H1 (cell line): ENCODE data around the gene PSMB4. TPM values are rescaled to one million over a fixed set of nuclear protein-coding genes. Genes with fewer than 3 reads are reported as not detected.

Source experiments
- CTCF ChIA-PET: fragments of 300-600 bp; sonication (Branson Sonifier 250); formaldehyde crosslinking; loops from one replicate; lab custom pipeline; 2021; ENCODE audit not compliant: partially characterized antibody; lab: Charles Lee
- POLR2A ChIA-PET: fragments of 300-600 bp; sonication (Branson Sonifier 250); formaldehyde crosslinking; loops from one replicate; lab custom pipeline; 2021; ENCODE audit warnings: inconsistent platforms; ENCODE audit not compliant: partially characterized antibody; lab: Charles Lee
- DNase-seq, 2 experiments: peaks; one replicate each; pipeline versions ENCODE4 v3.0.0 to v3.0.0-alpha.2; 2010 to 2022; ENCODE audit warnings: low spot score in 2 of 2, low read depth in 1 of 2, mixed read lengths in 1 of 2
- FAIRE-seq: peaks from 2 replicates; lab custom pipeline; 2011; peaks lifted over from hg19 to GRCh38; lab: Jason Lieb, UNC
- H2AFZ ChIP-seq: 2 replicates; pipeline ENCODE4 v1.8.1; 2012; ENCODE audit warnings: low read length, inconsistent platforms
- H2AK5ac ChIP-seq: 2 replicates; pipeline ENCODE4 v1.6.1; 2013; ENCODE audit warnings: low read depth, low read length
- H2BK120ac ChIP-seq: replicated peaks from 2 replicates; pipeline ENCODE3; 2013; ENCODE audit warnings: low read depth, low read length, inconsistent platforms
- H2BK12ac ChIP-seq: 2 replicates; pipeline ENCODE4 v1.6.1; 2013; ENCODE audit warnings: low read depth, low read length
- H2BK15ac ChIP-seq: 2 replicates; pipeline ENCODE4 v1.6.1; 2013; ENCODE audit warnings: low read length
- H2BK20ac ChIP-seq: 2 replicates; pipeline ENCODE4 v1.6.1; 2013; ENCODE audit warnings: low read length
- H2BK5ac ChIP-seq: 2 replicates; pipeline ENCODE4 v1.6.1; 2013; ENCODE audit warnings: low read depth, low read length
- H3K14ac ChIP-seq: 2 replicates; pipeline ENCODE4 v1.6.1; 2013; ENCODE audit warnings: inconsistent platforms; ENCODE audit not compliant: insufficient read length
- H3K18ac ChIP-seq: 2 replicates; pipeline ENCODE4 v1.6.1; 2013; ENCODE audit warnings: low read length; ENCODE audit errors: extremely low read depth
- H3K23ac ChIP-seq: 2 replicates; pipeline ENCODE4 v1.6.1; 2013; ENCODE audit warnings: inconsistent platforms; ENCODE audit not compliant: insufficient read length
- H3K23me2 ChIP-seq: 2 replicates; pipeline ENCODE4 v1.6.1; 2013; ENCODE audit warnings: low read depth, low read length
- H3K27ac ChIP-seq: 2 replicates; pipeline ENCODE4 v1.6.1; 2011; ENCODE audit warnings: low read depth, low read length, inconsistent platforms
- H3K27me3 ChIP-seq, 4 experiments: replicated peaks in 1 of 4; 1 replicate in 1 of 4; 2 replicates in 3 of 4; pipeline versions ENCODE4 v1.6.1 to v1.8.1; 2011 to 2013; ENCODE audit warnings: low read length in 3 of 4, mild to moderate bottlenecking in 3 of 4, inconsistent platforms in 2 of 4, mixed read lengths in 2 of 4, moderate library complexity in 1 of 4; ENCODE audit not compliant: control insufficient read depth in 3 of 4, insufficient read depth in 3 of 4; ENCODE audit errors: extremely low read depth in 1 of 4
- H3K36me3 ChIP-seq, 4 experiments: 2 replicates each; pipeline versions ENCODE4 v1.6.1 to v1.8.1; 2011 to 2013; ENCODE audit warnings: mild to moderate bottlenecking in 4 of 4, low read length in 3 of 4, moderate library complexity in 2 of 4, control low read depth in 1 of 4, inconsistent platforms in 1 of 4; ENCODE audit not compliant: insufficient read depth in 4 of 4, control insufficient read depth in 2 of 4
- H3K4ac ChIP-seq: replicated peaks from 2 replicates; pipeline ENCODE3; 2013; ENCODE audit warnings: low read length, low read depth, mixed read lengths, inconsistent platforms; ENCODE audit not compliant: insufficient read length
- H3K4me1 ChIP-seq, 4 experiments: replicated peaks in 1 of 4; 1 replicate in 1 of 4; 2 replicates in 3 of 4; pipeline versions ENCODE4 v1.6.1 to v1.8.1; 2011 to 2013; ENCODE audit warnings: low read length in 3 of 4, inconsistent platforms in 2 of 4, mixed read lengths in 1 of 4; ENCODE audit not compliant: insufficient read depth in 4 of 4, control insufficient read depth in 3 of 4
- H3K4me2 ChIP-seq, 2 experiments: 2 replicates each; pipeline versions ENCODE4 v1.6.1 to v1.8.1; 2011 to 2013; ENCODE audit warnings: low read depth in 2 of 2, low read length in 2 of 2, control low read depth in 1 of 2, inconsistent platforms in 1 of 2, mild to moderate bottlenecking in 1 of 2; ENCODE audit not compliant: insufficient read depth in 1 of 2
- H3K4me3 ChIP-seq, 4 experiments: fragments of 200-600, 300-600 bp in 1 of 4; sonication (generic), shearing (Covaris generic), sonication (Bioruptor Twin) in 1 of 4; 2 replicates each; pipeline versions ENCODE4 v1.5.1 to v1.8.1; 2011 to 2016; ENCODE audit warnings: low read length in 4 of 4, low read depth in 3 of 4, control low read depth in 2 of 4, inconsistent platforms in 2 of 4, mild to moderate bottlenecking in 2 of 4, mixed read lengths in 1 of 4, moderate library complexity in 1 of 4; ENCODE audit not compliant: insufficient read depth in 2 of 4; ENCODE audit errors: extremely low read depth in 1 of 4
- H3K56ac ChIP-seq: replicated peaks from 2 replicates; pipeline ENCODE3; 2013; ENCODE audit warnings: low read depth, mild to moderate bottlenecking, mixed read lengths, low read length, inconsistent platforms; ENCODE audit not compliant: insufficient read length
- H3K79me1 ChIP-seq: 2 replicates; pipeline ENCODE4 v1.6.1; 2013; ENCODE audit warnings: low read depth, low read length, control low read depth
- H3K79me2 ChIP-seq, 2 experiments: 2 replicates each; pipeline versions ENCODE4 v1.6.1 to v1.8.1; 2012 to 2013; ENCODE audit warnings: low read length in 2 of 2, mild to moderate bottlenecking in 2 of 2, inconsistent platforms in 1 of 2; ENCODE audit not compliant: insufficient read depth in 2 of 2, control insufficient read depth in 1 of 2
- H3K9ac ChIP-seq, 4 experiments: replicated peaks in 1 of 4; 1 replicate in 1 of 4; 2 replicates in 3 of 4; pipeline versions ENCODE4 v1.6.1 to v1.8.1; 2011 to 2013; ENCODE audit warnings: low read depth in 3 of 4, low read length in 3 of 4, control low read depth in 2 of 4, mild to moderate bottlenecking in 2 of 4, moderate library complexity in 2 of 4, inconsistent platforms in 1 of 4; ENCODE audit errors: extremely low read depth in 1 of 4
- H3K9me3 ChIP-seq, 2 experiments: 2 replicates each; pipeline versions ENCODE4 v1.6.1 to v1.8.1; 2012 to 2013; ENCODE audit warnings: mild to moderate bottlenecking in 2 of 2, moderate library complexity in 2 of 2, control low read depth in 1 of 2, inconsistent platforms in 1 of 2, low read depth in 1 of 2, low read length in 1 of 2, mixed read lengths in 1 of 2; ENCODE audit not compliant: insufficient read depth in 2 of 2
- H4K20me1 ChIP-seq, 2 experiments: replicated peaks in 1 of 2; 2 replicates each; pipeline versions ENCODE3 to v1.8.1; 2011 to 2013; ENCODE audit warnings: inconsistent platforms in 2 of 2, low read length in 2 of 2, mild to moderate bottlenecking in 1 of 2; ENCODE audit not compliant: insufficient read depth in 2 of 2, control insufficient read depth in 1 of 2
- H4K5ac ChIP-seq: 2 replicates; pipeline ENCODE4 v1.6.1; 2013; ENCODE audit warnings: low read length, low read depth, mixed read lengths, inconsistent platforms; ENCODE audit not compliant: insufficient read length
- H4K8ac ChIP-seq: 2 replicates; pipeline ENCODE4 v1.8.0; 2013; ENCODE audit warnings: mild to moderate bottlenecking, moderate library complexity, low read length, inconsistent platforms; ENCODE audit not compliant: insufficient read depth; ENCODE audit errors: extremely low read depth
- H4K91ac ChIP-seq: replicated peaks from 2 replicates; pipeline ENCODE3; 2013; ENCODE audit warnings: low read length, mixed read lengths, inconsistent platforms; ENCODE audit not compliant: insufficient read length
- BRCA1 ChIP-seq: IDR thresholded peaks from 2 replicates; pipeline ENCODE4 v1.6.1; 2012; ENCODE audit warnings: low read depth, low read length, improper control_type of control experiment
- CBX8 ChIP-seq: fragments of 300-800, 300-1000 bp; sonication (generic); IDR thresholded peaks from 2 replicates; pipeline ENCODE4 v1.7.1; 2016; ENCODE audit warnings: low read depth, low read length, borderline replicate concordance
- CEBPB ChIP-seq: IDR thresholded peaks from 2 replicates; pipeline ENCODE4 v1.6.1; 2012; ENCODE audit warnings: low read depth, low read length
- CHD1 ChIP-seq: IDR thresholded peaks from 2 replicates; pipeline ENCODE4 v1.6.1; 2012; ENCODE audit warnings: low read depth, low read length, improper control_type of control experiment
- E2F6 ChIP-seq: IDR thresholded peaks from 2 replicates; pipeline ENCODE4 v1.6.1; 2012; ENCODE audit warnings: inconsistent platforms
- EZH2 ChIP-seq: fragments of 200-600 bp; sonication (generic); IDR thresholded peaks from 2 replicates; pipeline ENCODE4 v1.7.1; 2012; ENCODE audit warnings: low read depth, mild to moderate bottlenecking, moderate library complexity, low read length, inconsistent platforms; ENCODE audit not compliant: severe bottlenecking
- HDAC6 ChIP-seq: IDR thresholded peaks from one replicate; pipeline ENCODE4 v1.7.1; 2012; ENCODE audit warnings: low read depth, mild to moderate bottlenecking, inconsistent platforms, low read length, moderate library complexity
- KDM1A ChIP-seq: fragments of 200-600, 300-600 bp; sonication (generic); IDR thresholded peaks from 2 replicates; pipeline ENCODE4 v1.7.1; 2016; ENCODE audit warnings: mild to moderate bottlenecking, low read length, borderline replicate concordance
- NANOG ChIP-seq: IDR thresholded peaks from 2 replicates; pipeline ENCODE4 v1.6.1; 2011; ENCODE audit warnings: low read length, low read depth, mild to moderate bottlenecking, inconsistent platforms; ENCODE audit not compliant: insufficient read depth, poor library complexity, severe bottlenecking
- RXRA ChIP-seq: IDR thresholded peaks from 2 replicates; pipeline ENCODE4 v1.6.1; 2011; ENCODE audit warnings: low read depth, mild to moderate bottlenecking, low read length, moderate library complexity; ENCODE audit not compliant: insufficient read depth
- SRF ChIP-seq: IDR thresholded peaks from 2 replicates; pipeline ENCODE4 v1.6.1; 2011; ENCODE audit warnings: mild to moderate bottlenecking, low read depth, low read length, moderate library complexity
- SUZ12 ChIP-seq: fragments of 200-600 bp; sonication (generic); IDR thresholded peaks from 2 replicates; pipeline ENCODE4 v1.6.1; 2012; ENCODE audit warnings: mild to moderate bottlenecking, inconsistent platforms, low read length, moderate library complexity, mixed read lengths
- WGBS, 2 experiments: shearing (Covaris generic) in 1 of 2; methylation state at CpG; one replicate each; pipeline versions ENCODE4 v1.1.6 to v1.1.7; 2013 to 2015; ENCODE audit warnings: low lambda C conversion rate in 2 of 2, mixed read lengths in 2 of 2, inconsistent platforms in 1 of 2, low coverage in 1 of 2, missing lambda C conversion rate in 1 of 2; ENCODE audit not compliant: insufficient replicate concordance in 2 of 2, insufficient coverage in 1 of 2, insufficient read length in 1 of 2; ENCODE audit errors: extremely low coverage in 1 of 2, missing lambda C conversion rate in 1 of 2; 5-methylcytosine and 5-hydroxymethylcytosine counted together
- polyA plus RNA-seq, 7 experiments: library from polyadenylated mRNA; depleted of rRNA in 3 of 7; stranded (reverse) in 5 of 7; unstranded in 2 of 7; fragments of >200 nt in 5 of 7; fragments of 200-250 nt in 2 of 7; gene quantifications; 1 replicate in 5 of 7; 2 replicates in 1 of 7; 4 replicates in 1 of 7; pipeline versions ENCODE4 v1.2.1 to v1.2.3, GENCODE V29; 2011 to 2013; ENCODE audit warnings: missing spikeins in 2 of 7, mixed read lengths in 2 of 7
- total RNA-seq: library from RNA; stranded (reverse); fragmentation: NEBNext Ultra II Directional; extraction: Animal tissue kit (Norgen Biotek cat#: 25700); gene quantifications from 2 replicates; pipeline ENCODE4 v1.2.1, GENCODE V29; 2021
- TF ChIP-seq, protein P1 (sequence below): IDR thresholded peaks from 2 replicates; pipeline ENCODE4 v1.6.1; 2011; ENCODE audit warnings: low read length, improper control_type of control experiment

PSMB4 gene
- total and polyA plus RNA-seq, 2 of the 8 experiments (the other 6 are each of a cell fraction or from before 2014, with no cell fraction given): 430 to 1,098 TPM

GRCh38 chr1:151411884-151412283 lies 12.5 kb downstream of the PSMB4 start:
- no peaks in the 10 kb centered on the region for H3K4me1 ChIP-seq
- no peak overlapping the region for H3K23ac ChIP-seq
- ChIA-PET CTCF (interaction anchor here (1.2 kb wide), 1 partner anchor 32 kb away, joined by 3 read pairs; no protein-coding TSS in a partner anchor), POLR2A (interaction anchor here (1.0 to 6.8 kb wide), 2 partner anchors 11 to 13 kb away, joined by 3 to 42 read pairs; partner anchors contain the start of gene PSMB4)
- H3K9ac ChIP-seq: no peak overlapping the region
- H3K56ac ChIP-seq: no peak overlapping the region
- H4K20me1 ChIP-seq: no peaks in the 10 kb centered on the region
- H2BK15ac ChIP-seq: no peak overlapping the region
- H3K4ac ChIP-seq: no peak overlapping the region
- no peak overlapping the region for H4K8ac ChIP-seq
- FAIRE-seq (no peak), DNase-seq (no peak)
- no peak overlapping the region for H2BK20ac ChIP-seq
- no peak overlapping the region for H4K91ac ChIP-seq
- no peak overlapping the region for H2BK120ac ChIP-seq
- peaks cover 28 to 79% (median 67%) of the 10 kb centered on the region in 4 experiments for H3K36me3 ChIP-seq
- H2AFZ ChIP-seq: no peak overlapping the region
- H3K79me1 ChIP-seq: no peaks in the 10 kb centered on the region
- no peaks in the 10 kb centered on the region for H3K27me3 ChIP-seq
- H3K14ac ChIP-seq: no peak overlapping the region
- no peaks in the 10 kb centered on the region for H3K23me2 ChIP-seq
- no peaks in the 10 kb centered on the region for H3K9me3 ChIP-seq
- H3K79me2 ChIP-seq: no peaks in the 10 kb centered on the region
- no peak overlapping the region for H4K5ac ChIP-seq
- no peak overlapping the region for H3K27ac ChIP-seq
- no peak overlapping the region for H3K4me2 ChIP-seq
- no peak overlapping the region for H2AK5ac ChIP-seq
- no peak overlapping the region for H3K4me3 ChIP-seq
- H2BK12ac ChIP-seq: no peak overlapping the region
- 95% methylated on average over 2 of the region's 2 CpGs; no CpG with 5 or more reads in 1 of the 2 experiments for WGBS, 2 experiments
- H3K18ac ChIP-seq: no peak overlapping the region
- no peak overlapping the region for H2BK5ac ChIP-seq
- TF ChIP-seq, protein P1, sequence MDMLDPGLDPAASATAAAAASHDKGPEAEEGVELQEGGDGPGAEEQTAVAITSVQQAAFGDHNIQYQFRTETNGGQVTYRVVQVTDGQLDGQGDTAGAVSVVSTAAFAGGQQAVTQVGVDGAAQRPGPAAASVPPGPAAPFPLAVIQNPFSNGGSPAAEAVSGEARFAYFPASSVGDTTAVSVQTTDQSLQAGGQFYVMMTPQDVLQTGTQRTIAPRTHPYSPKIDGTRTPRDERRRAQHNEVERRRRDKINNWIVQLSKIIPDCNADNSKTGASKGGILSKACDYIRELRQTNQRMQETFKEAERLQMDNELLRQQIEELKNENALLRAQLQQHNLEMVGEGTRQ: no peak
- no peak for TF ChIP-seq BRCA1
- no peak for TF ChIP-seq SUZ12
- no peak for TF ChIP-seq CBX8
- no peak for TF ChIP-seq SRF
- TF ChIP-seq RXRA: no peak
- no peak for TF ChIP-seq CEBPB
- TF ChIP-seq E2F6: no peak
- TF ChIP-seq CHD1: no peak
- TF ChIP-seq NANOG: no peak
- no peak for TF ChIP-seq KDM1A
- no peak for TF ChIP-seq HDAC6
- no peak for TF ChIP-seq EZH2
